PFSK-1 (cell line): ENCODE results near the gene SIAE.

Experiments
- POLR2AphosphoS5 ChIP-seq: IDR thresholded peaks from 2 replicates; pipeline ENCODE4 v1.6.1; 2012; ENCODE audit warnings: low read depth, mild to moderate bottlenecking, control low read depth, low read length, moderate library complexity
- REST ChIP-seq, 2 experiments: IDR thresholded peaks; 2 replicates each; pipeline versions ENCODE4 v1.6.1 to v1.8.0; 2011 to 2012; ENCODE audit warnings: low read depth in 2 of 2, low read length in 2 of 2, control low read depth in 1 of 2, inconsistent platforms in 1 of 2, mild to moderate bottlenecking in 1 of 2, moderate library complexity in 1 of 2; ENCODE audit not compliant: insufficient read depth in 1 of 2
- SIN3A ChIP-seq: IDR thresholded peaks from 2 replicates; pipeline ENCODE4 v1.6.1; 2012; ENCODE audit warnings: mild to moderate bottlenecking, low read length, moderate library complexity, borderline replicate concordance; ENCODE audit not compliant: insufficient read depth
- TAF1 ChIP-seq: IDR thresholded peaks from 2 replicates; pipeline ENCODE4 v1.6.1; 2012; ENCODE audit warnings: low read length, control low read depth, borderline replicate concordance; ENCODE audit not compliant: insufficient read depth

GRCh38 chr11:124662106-124662505 is 11.4 kb downstream of the SIAE start:
- TF ChIP-seq POLR2AphosphoS5, result no peak
- no peak for TF ChIP-seq REST (IDR thresholded peaks at IDR 0.05; ENCODE audit: insufficient read depth in 1 of 2, low read depth in 2 of 2, low read length in 2 of 2)
- no peak for TF ChIP-seq SIN3A
- TF ChIP-seq TAF1, result no peak
